IMR-90 (cell line): ENCODE results near the gene S100A11. TPM values are rescaled to one million over a fixed set of nuclear protein-coding genes. Genes with fewer than 3 reads are reported as not detected.

ENCODE experiments used
- ATAC-seq: fragments of 200-7000 bp; cut with Tn5 transposase; 2 replicates; pipeline ENCODE4 v1.9.1; 2020; ENCODE audit warnings: low read depth, mild to moderate bottlenecking, moderate library complexity
- BruUV-seq: library from RNA; stranded (reverse); fragments of 400-500 nt; replicated peaks from 2 replicates; lab custom pipeline; 2021; lab: Mats Ljungman, UMichigan
- CTCF ChIA-PET: fragments of 300-600 bp; formaldehyde crosslinking; extraction: SDS; loops from one replicate; lab custom pipeline; 2021; ENCODE audit warnings: antibody characterized with exemption; lab: Yijun Ruan, JAX
- POLR2A ChIA-PET: fragments of 300-600 bp; sonication (Branson Sonifier 250); formaldehyde crosslinking; loops from one replicate; lab custom pipeline; 2022; ENCODE audit warnings: antibody characterized with exemption; ENCODE audit not compliant: unreplicated experiment; lab: Charles Lee
- DNase-seq: peaks from one replicate; pipeline ENCODE4 v3.0.0; 2013
- H2AFZ ChIP-seq: replicated peaks from 2 replicates; pipeline ENCODE3; 2013; ENCODE audit warnings: low read length, mild to moderate bottlenecking; ENCODE audit not compliant: poor library complexity
- H2AK5ac ChIP-seq: 2 replicates; pipeline ENCODE4 v1.6.1; 2013; ENCODE audit warnings: low read depth, low read length, inconsistent platforms
- H2AK9ac ChIP-seq: replicated peaks from 2 replicates; pipeline ENCODE3; 2013; ENCODE audit warnings: mild to moderate bottlenecking, low read depth, low read length, moderate library complexity; ENCODE audit not compliant: poor library complexity
- H2BK120ac ChIP-seq: 2 replicates; pipeline ENCODE4 v1.6.1; 2013; ENCODE audit warnings: low read depth, low read length, inconsistent platforms
- H2BK15ac ChIP-seq: 3 replicates; pipeline ENCODE4 v1.6.1; 2013; ENCODE audit warnings: low read depth, low read length, inconsistent platforms
- H2BK20ac ChIP-seq: 2 replicates; pipeline ENCODE4 v1.6.1; 2013; ENCODE audit warnings: low read depth, mild to moderate bottlenecking, inconsistent platforms, low read length, moderate library complexity
- H2BK5ac ChIP-seq: 2 replicates; pipeline ENCODE4 v1.6.1; 2013; ENCODE audit warnings: mild to moderate bottlenecking, low read depth, low read length, inconsistent platforms; ENCODE audit not compliant: poor library complexity, severe bottlenecking
- H3K14ac ChIP-seq: replicated peaks from 2 replicates; pipeline ENCODE4 v1.6.1; 2013; ENCODE audit warnings: low read depth, low read length, inconsistent platforms
- H3K18ac ChIP-seq: 2 replicates; pipeline ENCODE4 v1.6.1; 2013; ENCODE audit warnings: low read depth, low read length, control low read depth
- H3K23ac ChIP-seq: 2 replicates; pipeline ENCODE4 v1.6.1; 2013; ENCODE audit warnings: low read depth, low read length, inconsistent platforms
- H3K27ac ChIP-seq: 2 replicates; pipeline ENCODE4 v1.5.1; 2013; ENCODE audit warnings: mild to moderate bottlenecking, control low read depth, low read length; ENCODE audit not compliant: insufficient read depth
- H3K27me3 ChIP-seq: 2 replicates; pipeline ENCODE4 v1.6.1; 2013; ENCODE audit warnings: low read length; ENCODE audit not compliant: control insufficient read depth, insufficient read depth
- H3K36me3 ChIP-seq: 2 replicates; pipeline ENCODE4 v1.6.1; 2013; ENCODE audit warnings: low read length, mixed read lengths; ENCODE audit not compliant: control insufficient read depth, insufficient read depth
- H3K4ac ChIP-seq: 2 replicates; pipeline ENCODE4 v1.6.1; 2013; ENCODE audit warnings: low read depth, low read length, inconsistent platforms
- H3K4me1 ChIP-seq: 2 replicates; pipeline ENCODE4 v1.6.1; 2013; ENCODE audit warnings: low read length, mixed read lengths; ENCODE audit not compliant: control insufficient read depth, insufficient read depth
- H3K4me2 ChIP-seq: 2 replicates; pipeline ENCODE4 v1.6.1; 2013; ENCODE audit warnings: low read depth, mild to moderate bottlenecking, control low read depth, low read length, moderate library complexity
- H3K4me3 ChIP-seq: 2 replicates; pipeline ENCODE4 v1.5.1; 2013; ENCODE audit warnings: low read depth, mild to moderate bottlenecking, control low read depth, low read length, moderate library complexity; ENCODE audit not compliant: insufficient read depth
- H3K56ac ChIP-seq: 2 replicates; pipeline ENCODE4 v1.6.1; 2013; ENCODE audit warnings: low read length, inconsistent platforms; ENCODE audit not compliant: insufficient read depth; ENCODE audit errors: extremely low read depth
- H3K79me1 ChIP-seq, 2 experiments: 2 replicates each; pipeline ENCODE4 v1.6.1; 2013; ENCODE audit warnings: low read length in 2 of 2, inconsistent platforms in 1 of 2, low read depth in 1 of 2
- H3K9ac ChIP-seq: 2 replicates; pipeline ENCODE4 v1.6.1; 2013; ENCODE audit warnings: low read depth, low read length, control low read depth
- H3K9me1 ChIP-seq: 2 replicates; pipeline ENCODE4 v1.6.1; 2013; ENCODE audit warnings: low read length, inconsistent platforms; ENCODE audit not compliant: insufficient read depth
- H3K9me3 ChIP-seq: 2 replicates; pipeline ENCODE4 v1.6.1; 2013; ENCODE audit warnings: low read length; ENCODE audit not compliant: control insufficient read depth, insufficient read depth
- H4K20me1 ChIP-seq: 2 replicates; pipeline ENCODE4 v1.6.1; 2013; ENCODE audit warnings: low read length, inconsistent platforms; ENCODE audit not compliant: insufficient read depth
- H4K5ac ChIP-seq: 2 replicates; pipeline ENCODE4 v1.6.1; 2013; ENCODE audit warnings: mild to moderate bottlenecking, low read depth, low read length, control low read depth
- H4K8ac ChIP-seq, 2 experiments: 2 replicates each; pipeline ENCODE4 v1.6.1; 2013; ENCODE audit warnings: low read depth in 2 of 2, low read length in 2 of 2, control low read depth in 1 of 2, inconsistent platforms in 1 of 2
- H4K91ac ChIP-seq: 2 replicates; pipeline ENCODE4 v1.6.1; 2013; ENCODE audit warnings: low read depth, low read length, inconsistent platforms; ENCODE audit not compliant: insufficient read depth
- BHLHE40 ChIP-seq: fragments of 150-350 bp; IDR thresholded peaks from 2 replicates; pipeline ENCODE4 v1.6.1; 2016; ENCODE audit warnings: mild to moderate bottlenecking, low read depth, low read length
- CEBPB ChIP-seq: IDR thresholded peaks from 2 replicates; pipeline ENCODE4 v1.6.1; 2012; ENCODE audit warnings: low read depth, low read length, improper control_type of control experiment
- CHD1 ChIP-seq: IDR thresholded peaks from 2 replicates; pipeline ENCODE4 v1.6.1; 2012; ENCODE audit warnings: low read depth, low read length, improper control_type of control experiment
- CTCF ChIP-seq: conservative IDR thresholded peaks from 2 replicates; pipeline ENCODE4 v1.5.1; 2012; ENCODE audit warnings: mild to moderate bottlenecking, low read depth, low read length, improper control_type of control experiment
- ELK1 ChIP-seq: fragments of 150-350 bp; IDR thresholded peaks from 2 replicates; pipeline ENCODE4 v1.6.1; 2016; ENCODE audit warnings: low read depth, mild to moderate bottlenecking, low read length, moderate library complexity, borderline replicate concordance
- FOS ChIP-seq: fragments of 150-350 bp; IDR thresholded peaks from 2 replicates; pipeline ENCODE4 v1.6.1; 2016; ENCODE audit warnings: low read depth, low read length
- MAFK ChIP-seq: IDR thresholded peaks from 2 replicates; pipeline ENCODE4 v1.6.1; 2012; ENCODE audit warnings: low read depth, low read length, improper control_type of control experiment
- MAZ ChIP-seq: IDR thresholded peaks from 2 replicates; pipeline ENCODE4 v1.6.1; 2012; ENCODE audit warnings: low read depth, mild to moderate bottlenecking, low read length, improper control_type of control experiment, moderate library complexity, borderline replicate concordance
- MXI1 ChIP-seq: IDR thresholded peaks from 2 replicates; pipeline ENCODE4 v1.6.1; 2012; ENCODE audit warnings: low read depth, mild to moderate bottlenecking, low read length, moderate library complexity, borderline replicate concordance
- NFE2L2 ChIP-seq: fragments of 150-350 bp; IDR thresholded peaks from 2 replicates; pipeline ENCODE4 v1.6.1; 2016; ENCODE audit warnings: low read depth, mild to moderate bottlenecking, low read length
- POLR2A ChIP-seq: IDR thresholded peaks from 2 replicates; pipeline ENCODE4 v1.6.1; 2012; ENCODE audit warnings: mild to moderate bottlenecking, low read depth, low read length
- RAD21 ChIP-seq: IDR thresholded peaks from 2 replicates; pipeline ENCODE4 v1.6.1; 2012; ENCODE audit warnings: low read length, improper control_type of control experiment
- RCOR1 ChIP-seq: IDR thresholded peaks from 2 replicates; pipeline ENCODE4 v1.6.1; 2012; ENCODE audit warnings: mild to moderate bottlenecking, low read length, improper control_type of control experiment; ENCODE audit not compliant: insufficient replicate concordance
- RFX5 ChIP-seq: IDR thresholded peaks from 2 replicates; pipeline ENCODE4 v1.8.0; 2012; ENCODE audit warnings: low read depth, mild to moderate bottlenecking, low read length, moderate library complexity
- SMC3 ChIP-seq: fragments of 150-350 bp; IDR thresholded peaks from 2 replicates; pipeline ENCODE4 v1.6.1; 2016; ENCODE audit warnings: low read depth, mild to moderate bottlenecking, antibody characterized with exemption, low read length, moderate library complexity
- USF2 ChIP-seq: fragments of 150-350 bp; IDR thresholded peaks from 2 replicates; pipeline ENCODE4 v1.6.1; 2017; ENCODE audit warnings: mild to moderate bottlenecking, antibody characterized with exemption, low read length, low read depth
- WGBS, 2 experiments: methylation state at CpG; one replicate each; pipeline versions ENCODE4 v1.1.5 to v1.1.7; 2013; ENCODE audit warnings: missing lambda C conversion rate in 2 of 2; ENCODE audit not compliant: insufficient read length in 1 of 2; ENCODE audit errors: extremely low coverage in 2 of 2; 5-methylcytosine and 5-hydroxymethylcytosine counted together
- dilution Hi-C: fragments of 300-500 bp; cut with HindIII; formaldehyde crosslinking; loops from one replicate; pipeline ENCODE4 v1.14.3; 2018; ENCODE audit warnings: low sequenced_read_pairs; ENCODE audit not compliant: unreplicated experiment
- in situ Hi-C: fragments of 300-500 bp; cut with MboI; formaldehyde crosslinking; loops from 3 replicates; pipeline ENCODE4 v1.14.3; 2019; ENCODE audit warnings: low sequenced_read_pairs, inconsistent platforms, mixed read lengths
- intact Hi-C: fragments of 100-400 bp; cut with micrococcal nuclease; formaldehyde crosslinking; loops from 2 replicates; pipeline ENCODE4 v1.10.0; 2022
- polyA plus RNA-seq, 3 experiments: library from polyadenylated mRNA; depleted of rRNA; stranded (reverse); fragments of >200 nt; gene quantifications; 2 replicates each; pipeline ENCODE4 v1.2.3, GENCODE V29; 2012; ENCODE audit warnings: low replicate concordance in 1 of 3
- total RNA-seq: library from RNA; depleted of rRNA; stranded (reverse); fragments of >200 nt; gene quantifications from 2 replicates; pipeline ENCODE4 v1.2.3, GENCODE V29; 2012

The S100A11 gene
- total and polyA plus RNA-seq, 2 of the 4 experiments (the other 2 are of a cell fraction), result 167 to 1,402 TPM

GRCh38 chr1:152023221-152023620, 13.6 kb downstream of the S100A11 start:
- H2BK120ac ChIP-seq, result no peak overlapping the region
- no peak overlapping the region for H3K27ac ChIP-seq
- in situ Hi-C loops, result no loop called here
- H3K79me1 ChIP-seq, result no peaks in the 10 kb centered on the region
- no CpG with 5 or more reads among the region's 4 CpGs for WGBS, 2 experiments
- H3K56ac ChIP-seq, result no peak overlapping the region
- H4K8ac ChIP-seq, result no peak overlapping the region
- no peaks in the 10 kb centered on the region for H3K36me3 ChIP-seq
- no peak overlapping the region for H3K4me2 ChIP-seq
- no peaks in the 10 kb centered on the region for H3K9me3 ChIP-seq
- H3K23ac ChIP-seq, result no peak overlapping the region
- no peak overlapping the region for H4K91ac ChIP-seq
- no peak overlapping the region for H3K18ac ChIP-seq
- no peak overlapping the region for H3K4ac ChIP-seq
- DNase-seq (no peak), ATAC-seq (no peak)
- H3K4me1 ChIP-seq, result peaks cover 3% of the 10 kb centered on the region; the same call in 1 of the 2 replicates
- POLR2A ChIA-PET, result no interaction called here
- H3K14ac ChIP-seq, result no peak overlapping the region
- H2BK5ac ChIP-seq, result no peak overlapping the region
- no peak overlapping the region for H3K9ac ChIP-seq
- no peak overlapping the region for H2AFZ ChIP-seq
- no peak overlapping the region for H2BK20ac ChIP-seq
- no peak overlapping the region for H2BK15ac ChIP-seq
- peaks cover 42% of the 10 kb centered on the region for H3K27me3 ChIP-seq
- CTCF ChIA-PET, result no interaction called here
- no peaks in the 10 kb centered on the region for H4K20me1 ChIP-seq
- H2AK9ac ChIP-seq, result no peak overlapping the region
- TF ChIP-seq ELK1, result no peak
- TF ChIP-seq MAFK, result no peak
- TF ChIP-seq BHLHE40, result no peak
- no peak for TF ChIP-seq CHD1
- no peak for TF ChIP-seq RAD21
- no peak for TF ChIP-seq RFX5
- no peak for TF ChIP-seq MXI1
- no peak for TF ChIP-seq CEBPB
- TF ChIP-seq NFE2L2, result no peak
- TF ChIP-seq FOS, result no peak
- no peak for TF ChIP-seq CTCF
- no peak for TF ChIP-seq POLR2A
- no peak for TF ChIP-seq RCOR1
- no peak for TF ChIP-seq MAZ
- TF ChIP-seq SMC3, result no peak
- no peak for TF ChIP-seq USF2
- intact Hi-C loops, result no loop called here
- dilution Hi-C loops, result loop anchor here (25.0 kb wide), 1 partner anchor 111 kb away; the partner anchor contains the start of gene THEM4
- BruUV-seq, result no TSS peak
- H3K9me1 ChIP-seq, result no peaks in the 10 kb centered on the region
- no peak overlapping the region for H3K4me3 ChIP-seq
- no peak overlapping the region for H2AK5ac ChIP-seq
- H4K5ac ChIP-seq, result no peak overlapping the region
